Gastroesophageal sphincter (tissue), 4 donors: ENCODE data around the gene MTG2. TPM values are rescaled to one million over a fixed set of nuclear protein-coding genes. Genes with fewer than 3 reads are reported as not detected.

Source experiments
- ATAC-seq: fragments of 150-250 bp; one replicate; pipeline ENCODE4 v1.9.1; 2016; ENCODE audit warnings: mild to moderate bottlenecking, moderate library complexity
- H3K27ac ChIP-seq, 4 donors: fragments of 200-600 bp; sonication (generic) in 3 of 4; 1 replicate in 3 of 4; 2 replicates in 1 of 4; pipeline ENCODE4 v1.5.1; 2016 to 2019
- H3K27me3 ChIP-seq: fragments of 200-600 bp; sonication (generic); one replicate; pipeline ENCODE4 v1.5.1; 2019
- H3K36me3 ChIP-seq, 2 donors: fragments of 200-600 bp; sonication (generic); one replicate each; pipeline ENCODE4 v1.5.1; 2019; ENCODE audit warnings: control low read depth in 1 of 2
- H3K4me1 ChIP-seq, 3 donors: fragments of 200-600 bp; sonication (generic); 1 replicate in 2 of 3; 2 replicates in 1 of 3; pipeline ENCODE4 v1.5.1; 2016 to 2019; ENCODE audit warnings: control low read depth in 2 of 3
- H3K4me3 ChIP-seq, 2 donors: fragments of 200-600 bp; sonication (generic); one replicate each; pipeline ENCODE4 v1.5.1; 2019; ENCODE audit warnings: mild to moderate bottlenecking in 1 of 2, moderate library complexity in 1 of 2
- H3K9me3 ChIP-seq, 3 donors: fragments of 200-600 bp; sonication (generic); one replicate each; pipeline ENCODE4 v1.5.1; 2017 to 2019; ENCODE audit warnings: control low read depth in 2 of 3
- EP300 ChIP-seq: sonication (generic); formaldehyde crosslinking; IDR thresholded peaks from one replicate; pipeline ENCODE4 v1.6.1; 2017; ENCODE audit warnings: antibody characterized with exemption, mild to moderate bottlenecking
- POLR2A ChIP-seq, 2 donors: fragments of 450-650 bp; IDR thresholded peaks; one replicate each; pipeline ENCODE4 v1.6.1; 2017; ENCODE audit warnings: antibody characterized with exemption in 2 of 2, mild to moderate bottlenecking in 2 of 2, moderate library complexity in 1 of 2
- POLR2AphosphoS5 ChIP-seq: sonication (generic); formaldehyde crosslinking; IDR thresholded peaks from one replicate; pipeline ENCODE4 v1.6.1; 2017; ENCODE audit warnings: antibody characterized with exemption
- WGBS, 2 donors: methylation state at CpG; one replicate each; pipeline ENCODE4 v1.1.5; 2018; ENCODE audit warnings: low coverage in 1 of 2; 5-methylcytosine and 5-hydroxymethylcytosine counted together
- total RNA-seq, 4 donors: library from RNA; depleted of rRNA; stranded (reverse); fragments of >200 nt; gene quantifications; one replicate each; pipeline ENCODE4 v1.1.0, GENCODE V29; 2016
- TF ChIP-seq, protein P1 (sequence below), 4 experiments: fragments of 200-600 bp in 2 of 4; fragments of 450-650 bp in 2 of 4; sonication (generic) in 1 of 4; IDR thresholded peaks; one replicate each; pipeline ENCODE4 v1.5.1; 2017 to 2019; ENCODE audit warnings: antibody characterized with exemption in 4 of 4, mild to moderate bottlenecking in 2 of 4, moderate library complexity in 2 of 4

The MTG2 gene
- total RNA-seq, 4 donors from 2014 or later, result 23.7 to 31.3 (median 30.2) TPM

DNA sequence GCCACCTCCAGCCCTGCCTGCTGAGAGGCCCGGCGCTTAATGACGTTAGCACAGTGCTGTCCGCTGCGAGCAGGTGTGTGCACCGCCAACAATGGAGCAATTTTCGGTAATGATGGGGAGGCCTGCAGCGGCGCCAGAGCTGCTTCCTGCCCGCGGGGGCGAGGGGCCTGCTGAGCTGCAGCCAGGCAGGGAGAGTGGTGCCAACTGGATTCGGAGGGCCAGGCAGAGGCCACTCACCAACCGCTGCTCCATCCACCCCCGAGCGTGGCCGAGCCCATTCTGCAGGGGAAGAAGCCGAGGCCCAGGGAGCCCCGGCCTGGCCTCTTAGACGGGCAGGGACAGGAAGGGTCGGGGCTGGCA lies 27.6 kb downstream of the MTG2 start:
- no peak for ATAC-seq
- Histone ChIP-seq H3K27ac (no peak overlapping the region), H3K36me3 (no peaks in the 10 kb centered on the region), H3K4me1 (no peaks in the 10 kb centered on the region), H3K9me3 (no peaks in the 10 kb centered on the region), H3K27me3 (peaks cover 63% of the 10 kb centered on the region), H3K4me3 (no peak overlapping the region)
- TF ChIP-seq POLR2AphosphoS5, result no peak
- TF ChIP-seq POLR2A (IDR thresholded peaks at IDR 0.05), result no peak
- no peak for TF ChIP-seq EP300
- TF ChIP-seq, protein P1, sequence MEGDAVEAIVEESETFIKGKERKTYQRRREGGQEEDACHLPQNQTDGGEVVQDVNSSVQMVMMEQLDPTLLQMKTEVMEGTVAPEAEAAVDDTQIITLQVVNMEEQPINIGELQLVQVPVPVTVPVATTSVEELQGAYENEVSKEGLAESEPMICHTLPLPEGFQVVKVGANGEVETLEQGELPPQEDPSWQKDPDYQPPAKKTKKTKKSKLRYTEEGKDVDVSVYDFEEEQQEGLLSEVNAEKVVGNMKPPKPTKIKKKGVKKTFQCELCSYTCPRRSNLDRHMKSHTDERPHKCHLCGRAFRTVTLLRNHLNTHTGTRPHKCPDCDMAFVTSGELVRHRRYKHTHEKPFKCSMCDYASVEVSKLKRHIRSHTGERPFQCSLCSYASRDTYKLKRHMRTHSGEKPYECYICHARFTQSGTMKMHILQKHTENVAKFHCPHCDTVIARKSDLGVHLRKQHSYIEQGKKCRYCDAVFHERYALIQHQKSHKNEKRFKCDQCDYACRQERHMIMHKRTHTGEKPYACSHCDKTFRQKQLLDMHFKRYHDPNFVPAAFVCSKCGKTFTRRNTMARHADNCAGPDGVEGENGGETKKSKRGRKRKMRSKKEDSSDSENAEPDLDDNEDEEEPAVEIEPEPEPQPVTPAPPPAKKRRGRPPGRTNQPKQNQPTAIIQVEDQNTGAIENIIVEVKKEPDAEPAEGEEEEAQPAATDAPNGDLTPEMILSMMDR (IDR thresholded peaks at IDR 0.05), result no peak
- no CpG with 5 or more reads among the region's 21 CpGs for WGBS, 2 donors

DNA sequence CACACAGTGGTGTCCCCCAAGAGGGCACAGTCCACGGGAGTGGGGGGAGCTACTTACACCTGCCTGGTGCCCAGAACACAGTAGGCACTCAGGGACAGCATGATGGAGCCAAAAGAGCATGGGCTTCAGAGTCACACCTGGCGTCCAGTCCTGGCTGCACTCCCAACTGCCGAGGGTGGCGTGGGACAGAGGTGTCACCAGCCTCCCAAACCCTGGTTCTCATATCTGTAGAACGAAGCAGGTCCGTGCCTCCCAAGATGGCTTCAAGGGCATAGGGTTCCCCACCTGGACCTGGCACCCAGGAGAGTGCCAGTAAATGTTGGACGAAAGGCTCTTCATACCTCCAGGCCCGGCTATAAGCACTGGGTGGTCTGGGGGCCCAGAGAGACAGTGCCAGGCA lies 28.4 kb downstream of the MTG2 start:
- no peak for ATAC-seq
- H3K9me3 ChIP-seq, result no peaks in the 10 kb centered on the region
- no peaks in the 10 kb centered on the region for H3K4me1 ChIP-seq
- TF ChIP-seq POLR2A (IDR thresholded peaks at IDR 0.05), result no peak
- TF ChIP-seq, protein P1 (IDR thresholded peaks at IDR 0.05), result no peak
- TF ChIP-seq EP300, result no peak
- TF ChIP-seq POLR2AphosphoS5, result no peak
- no peak overlapping the region for H3K27ac ChIP-seq
- WGBS, 2 donors, result 76% methylated on average over 2 of the region's 8 CpGs; no CpG with 5 or more reads in 1 of the 2 donors
- H3K36me3 ChIP-seq, result no peaks in the 10 kb centered on the region
- H3K4me3 ChIP-seq, result no peak overlapping the region
- H3K27me3 ChIP-seq, result peaks cover 71% of the 10 kb centered on the region

DNA sequence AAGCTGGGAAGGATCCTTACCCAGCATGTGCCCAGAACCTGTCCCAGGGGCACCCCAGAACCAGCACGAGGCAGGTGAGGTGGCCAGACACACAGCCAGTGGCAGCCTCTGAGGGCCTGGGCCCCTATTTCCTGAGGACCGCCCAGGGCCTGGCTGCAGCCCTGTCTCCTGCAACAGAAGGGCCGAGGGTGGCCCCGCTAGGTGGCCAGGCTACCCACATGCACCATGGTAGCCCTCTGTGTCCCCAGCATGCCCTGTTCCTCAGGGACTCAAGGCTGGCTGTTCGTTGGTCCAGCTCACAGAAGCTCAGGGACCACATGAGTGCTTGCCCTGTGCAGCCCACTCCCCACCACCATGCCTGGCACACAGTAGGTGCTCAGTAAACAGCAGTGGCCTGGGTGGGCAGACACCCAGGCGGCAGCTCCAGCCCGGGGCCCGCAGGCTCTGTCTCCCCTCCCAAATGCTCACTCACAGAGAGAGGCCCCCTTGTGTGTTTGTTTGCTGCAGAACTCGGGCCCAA lies 29.0 kb downstream of the MTG2 start:
- H3K27me3 ChIP-seq, result peaks cover 77% of the 10 kb centered on the region
- no CpG with 5 or more reads among the region's 9 CpGs for WGBS, 2 donors
- no peaks in the 10 kb centered on the region for H3K4me1 ChIP-seq
- no peaks in the 10 kb centered on the region for H3K36me3 ChIP-seq
- ATAC-seq, result no peak
- H3K27ac ChIP-seq, result no peak overlapping the region
- TF ChIP-seq EP300, result no peak
- no peak for TF ChIP-seq POLR2A (IDR thresholded peaks at IDR 0.05)
- no peak for TF ChIP-seq POLR2AphosphoS5
- TF ChIP-seq, protein P1 (IDR thresholded peaks at IDR 0.05), result no peak
- H3K9me3 ChIP-seq, result no peaks in the 10 kb centered on the region
- no peak overlapping the region for H3K4me3 ChIP-seq

DNA sequence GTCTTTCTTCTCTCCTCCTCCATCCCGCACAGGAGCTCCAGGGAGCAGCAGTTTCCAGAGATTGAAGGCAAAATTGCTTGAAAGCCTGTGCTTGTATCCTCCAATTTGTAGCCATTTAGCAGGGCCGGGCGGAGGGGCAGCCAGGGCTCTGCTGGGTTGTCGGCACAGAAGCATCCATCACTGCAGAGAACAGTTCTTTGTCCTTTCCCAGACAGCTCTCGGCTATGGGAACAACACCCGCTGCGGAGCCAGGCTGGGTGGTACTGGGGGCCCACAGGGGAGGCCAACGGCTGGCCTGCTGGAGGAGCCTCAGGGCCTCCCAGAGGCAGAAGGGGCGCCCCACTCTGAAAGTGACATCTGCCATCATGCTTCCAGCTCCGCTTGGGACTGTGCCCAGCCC lies 29.5 kb downstream of the MTG2 start:
- H3K36me3 ChIP-seq, result no peaks in the 10 kb centered on the region
- no peak overlapping the region for H3K4me3 ChIP-seq
- peaks cover 81% of the 10 kb centered on the region for H3K27me3 ChIP-seq
- TF ChIP-seq, protein P1 (IDR thresholded peaks at IDR 0.05), result no peak
- TF ChIP-seq POLR2AphosphoS5 (no peak), EP300 (no peak), POLR2A (IDR thresholded peaks at IDR 0.05) (no peak)
- no CpG with 5 or more reads among the region's 10 CpGs for WGBS, 2 donors
- H3K27ac ChIP-seq, result no peak overlapping the region
- H3K9me3 ChIP-seq, result no peaks in the 10 kb centered on the region
- H3K4me1 ChIP-seq, result no peaks in the 10 kb centered on the region
- no peak for ATAC-seq

DNA sequence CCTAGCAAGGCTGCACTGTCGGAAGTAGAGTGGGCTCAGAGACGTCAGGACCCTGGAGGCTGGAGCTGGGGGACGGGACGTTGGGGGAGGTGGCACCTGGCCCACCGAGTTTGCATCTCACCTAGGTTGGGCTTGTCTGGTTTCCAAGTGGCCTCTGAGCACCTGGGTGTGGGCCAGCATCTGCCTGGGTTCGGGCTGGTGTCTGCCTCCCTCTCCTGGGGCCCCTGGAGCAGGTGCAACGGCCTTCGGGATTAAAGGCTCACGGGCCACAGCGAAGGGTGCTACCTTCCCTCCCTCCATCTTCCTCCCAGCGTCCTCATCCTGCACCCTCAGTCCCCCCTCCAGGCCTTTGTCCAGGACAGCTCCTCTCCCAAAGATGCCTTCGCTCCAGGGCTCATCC lies 31.2 kb downstream of the MTG2 start:
- peaks cover 92% of the 10 kb centered on the region for H3K27me3 ChIP-seq

More for the DNA sequence above, 31.2 kb downstream of the MTG2 start:
- peaks cover 0 to 3% (median 0%) of the 10 kb centered on the region in 3 donors for H3K4me1 ChIP-seq
- 23 to 80% methylated on average over 3 to 6 of the region's 12 CpGs for WGBS, 2 donors
- H3K9me3 ChIP-seq, result no peaks in the 10 kb centered on the region
- no peaks in the 10 kb centered on the region for H3K36me3 ChIP-seq
- H3K4me3 ChIP-seq, result no peak overlapping the region
- no peak for TF ChIP-seq EP300
- TF ChIP-seq POLR2AphosphoS5, result no peak
- TF ChIP-seq, protein P1 (IDR thresholded peaks at IDR 0.05), result no peak
- TF ChIP-seq POLR2A (IDR thresholded peaks at IDR 0.05), result no peak
- H3K27ac ChIP-seq, result no peak overlapping the region
- ATAC-seq, result no peak
